Naive B cell (primary cell): ENCODE measurements around the gene FRK. TPM values are rescaled to one million over a fixed set of nuclear protein-coding genes. Genes with fewer than 3 reads are reported as not detected.

Source experiments
- ATAC-seq, 2 donors: fragments of 150-1000 bp; cut with Tn5 transposase; 2 replicates each; pipeline ENCODE4 v1.10.0; 2021; ENCODE audit warnings: low read depth in 2 of 2, mild to moderate bottlenecking in 2 of 2, moderate library complexity in 2 of 2
- DNase-seq: peaks from one replicate; pipeline ENCODE4 v3.0.0; 2022
- H3K27ac Mint-ChIP-seq, 6 donors: one replicate each; pipeline ENCODE4 v1.8.0; 2020 to 2022; ENCODE audit warnings: mild to moderate bottlenecking in 6 of 6, mixed read lengths in 6 of 6, moderate library complexity in 5 of 6, inconsistent platforms in 2 of 6
- H3K27me3 Mint-ChIP-seq, 3 donors: one replicate each; pipeline ENCODE4 v1.8.0; 2021 to 2022; ENCODE audit warnings: mixed read lengths in 3 of 3, mild to moderate bottlenecking in 1 of 3
- H3K36me3 Mint-ChIP-seq, 2 donors: one replicate each; pipeline ENCODE4 v1.8.0; 2020 to 2022; ENCODE audit warnings: mixed read lengths in 2 of 2, inconsistent platforms in 1 of 2, mild to moderate bottlenecking in 1 of 2
- H3K4me1 Mint-ChIP-seq, 3 donors: one replicate each; pipeline ENCODE4 v1.8.0; 2020 to 2022; ENCODE audit warnings: mixed read lengths in 3 of 3, inconsistent platforms in 1 of 3, mild to moderate bottlenecking in 1 of 3, moderate library complexity in 1 of 3
- H3K4me3 Mint-ChIP-seq, 8 donors: one replicate each; pipeline ENCODE4 v1.8.0; 2020 to 2022; ENCODE audit warnings: mild to moderate bottlenecking in 8 of 8, mixed read lengths in 8 of 8, moderate library complexity in 8 of 8, inconsistent platforms in 2 of 8
- H3K9me3 Mint-ChIP-seq, 7 donors: one replicate each; pipeline ENCODE4 v1.8.0; 2020 to 2022; ENCODE audit warnings: mixed read lengths in 7 of 7, mild to moderate bottlenecking in 5 of 7, inconsistent platforms in 2 of 7, moderate library complexity in 1 of 7
- polyA plus RNA-seq, 6 donors: library from polyadenylated mRNA; unstranded; fragments of 300-500 nt; fragmentation: Illumina TruSeq; gene quantifications; one replicate each; pipeline ENCODE4 v1.2.3, GENCODE V29; 2021; ENCODE audit warnings: low read depth in 6 of 6

Gene FRK
- polyA plus RNA-seq, 6 donors from 2014 or later, result not detected

DNA sequence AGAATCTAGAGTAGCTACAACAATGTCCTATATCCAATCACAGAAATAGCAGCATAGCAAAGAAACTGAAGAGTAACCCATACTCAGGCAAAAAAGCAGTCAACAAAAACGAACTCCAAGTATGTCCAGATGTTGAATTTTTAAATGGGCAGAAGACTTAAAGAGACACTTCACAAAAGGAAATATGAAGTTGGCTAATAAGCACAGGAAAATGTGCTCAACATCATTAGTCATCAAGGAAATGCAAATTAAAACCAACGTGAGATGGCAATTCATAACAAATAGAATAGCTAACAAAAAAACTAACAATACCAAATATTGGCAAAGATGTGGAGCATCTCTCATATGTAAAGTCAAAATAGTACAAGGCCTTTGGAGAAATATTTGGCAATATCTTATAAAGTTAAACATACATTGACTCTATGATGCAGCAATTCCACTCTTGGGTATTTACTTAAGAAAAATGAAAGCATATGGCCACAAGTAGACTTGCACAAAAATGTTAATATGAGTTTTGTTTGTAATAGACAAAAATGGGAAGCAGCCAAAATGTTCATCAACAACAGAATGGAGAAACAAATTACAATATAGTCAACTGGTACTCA is 37.7 kb downstream of the FRK start:
- ATAC-seq, result no peak

DNA sequence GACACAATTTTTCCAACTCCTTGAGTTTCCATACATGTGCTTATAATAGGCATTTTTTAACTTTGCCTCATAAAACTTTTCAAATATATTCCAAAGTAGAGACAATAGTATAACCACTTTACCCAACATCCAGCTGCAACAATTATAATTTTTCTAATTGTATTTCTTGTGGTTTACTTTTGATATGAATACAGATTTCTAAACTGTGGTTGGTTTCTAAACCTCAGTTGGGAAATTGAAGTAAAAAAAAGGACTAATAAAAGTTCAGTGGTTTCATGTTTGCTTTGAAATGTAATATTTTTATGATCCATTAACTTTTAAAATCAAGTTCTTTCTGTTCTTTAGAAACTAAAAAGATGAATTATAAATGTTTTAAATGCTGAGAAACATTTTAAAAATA is 40.0 kb downstream of the FRK start:
- Mint-ChIP-seq H3K36me3 (no peaks in the 10 kb centered on the region), H3K9me3 (no peaks in the 10 kb centered on the region), H3K27ac (no peak overlapping the region), H3K4me1 (peaks cover 34 to 44% (median 37%) of the 10 kb centered on the region in 3 donors), H3K4me3 (peak overlapping the region in 2 of 8 donors; percentile 21 to 22), H3K27me3 (no peaks in the 10 kb centered on the region)
- no peak for ATAC-seq
- no peak for DNase-seq

More for the DNA sequence above, 37.7 kb downstream of the FRK start:
- H3K4me1 Mint-ChIP-seq, result peaks cover 18 to 26% (median 19%) of the 10 kb centered on the region in 3 donors
- H3K27me3 Mint-ChIP-seq, result peaks cover 0 to 4% (median 0%) of the 10 kb centered on the region in 3 donors
- no peak overlapping the region for H3K27ac Mint-ChIP-seq
- no peaks in the 10 kb centered on the region for H3K36me3 Mint-ChIP-seq
- no peak for DNase-seq
- H3K4me3 Mint-ChIP-seq, result no peak overlapping the region
- H3K9me3 Mint-ChIP-seq, result no peaks in the 10 kb centered on the region

DNA sequence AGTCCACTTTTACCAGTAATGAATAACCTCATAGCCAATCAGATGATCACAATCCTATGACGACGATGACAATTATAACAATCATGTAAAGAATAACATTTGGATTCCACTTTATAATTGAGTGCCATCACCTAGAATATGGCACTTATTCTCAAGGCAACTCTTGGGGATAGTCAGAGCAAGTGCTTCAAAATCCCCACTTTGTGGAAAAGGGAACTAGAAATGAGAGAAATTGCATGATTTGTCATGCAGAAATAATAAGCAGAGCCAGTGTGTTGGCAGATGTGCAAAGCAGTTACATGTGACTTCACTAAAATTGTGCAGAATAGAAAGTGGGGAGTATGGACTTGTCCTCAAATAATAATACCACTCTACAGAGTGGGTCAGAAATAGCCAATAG is 41.3 kb downstream of the FRK start:
- Mint-ChIP-seq H3K4me1 (peaks cover 42 to 50% (median 45%) of the 10 kb centered on the region in 3 donors), H3K36me3 (no peaks in the 10 kb centered on the region), H3K27ac (peak overlapping the region; percentile 2 to 84 (median 60)), H3K4me3 (peak overlapping the region in 6 of 8 donors; percentile 1 to 64 (median 30)), H3K9me3 (no peaks in the 10 kb centered on the region), H3K27me3 (peaks cover 0 to 3% (median 0%) of the 10 kb centered on the region in 3 donors)
- DNase-seq (peak; percentile 62), ATAC-seq (peak; percentile 96 to 97)

- H3K27me3 Mint-ChIP-seq, result peaks cover 0 to 4% (median 0%) of the 10 kb centered on the region in 3 donors
- ATAC-seq (peak in 1 of 2 donors; percentile 5), DNase-seq (no peak)
- peaks cover 42 to 50% (median 45%) of the 10 kb centered on the region in 3 donors for H3K4me1 Mint-ChIP-seq
- no peaks in the 10 kb centered on the region for H3K9me3 Mint-ChIP-seq
- H3K4me3 Mint-ChIP-seq, result peak overlapping the region in 6 of 8 donors; percentile 1 to 64 (median 30)
- H3K27ac Mint-ChIP-seq, result peak overlapping the region; percentile 2 to 84 (median 60)
- no peaks in the 10 kb centered on the region for H3K36me3 Mint-ChIP-seq
Observed at GRCh38 chr6:116018976-116019375, 41.7 kb downstream of the FRK start.

DNA sequence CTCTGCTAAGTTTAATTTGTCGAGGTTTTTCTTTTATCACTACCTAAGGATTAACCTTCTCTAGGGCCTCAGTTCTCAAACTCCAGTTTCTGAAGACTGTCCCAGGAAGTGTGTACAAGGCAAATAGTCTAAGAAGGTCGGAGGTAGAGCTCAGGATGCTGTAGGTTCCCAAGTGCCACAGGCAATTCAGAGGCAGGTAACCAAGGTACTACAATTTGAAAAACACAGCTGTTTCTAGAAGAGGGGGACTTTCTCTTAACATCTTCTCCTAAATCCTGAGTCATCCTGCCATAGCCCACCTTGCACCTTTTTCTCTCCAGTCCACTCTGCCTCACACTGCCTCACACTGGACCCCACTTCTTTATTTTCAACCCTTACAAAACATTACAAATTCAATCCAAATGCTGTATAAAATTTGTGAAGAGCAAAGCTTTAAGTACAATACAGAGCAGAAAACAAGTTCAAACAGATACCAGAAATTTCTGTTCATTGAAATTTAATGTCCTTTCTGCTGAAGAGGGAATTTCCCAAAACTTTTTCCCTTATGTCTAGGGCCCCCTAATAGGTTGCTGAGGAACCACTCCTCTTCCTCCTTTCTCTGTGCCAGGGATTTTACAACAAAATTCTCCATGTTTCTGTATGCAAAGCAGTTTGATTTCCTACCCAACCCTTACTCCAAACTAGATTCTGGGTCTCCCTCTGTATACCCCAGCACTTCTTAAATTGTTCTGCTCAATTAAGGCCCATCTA is 43.0 kb downstream of the FRK start:
- peaks cover 0 to 7% (median 3%) of the 10 kb centered on the region in 3 donors for H3K27me3 Mint-ChIP-seq
- ATAC-seq (no peak), DNase-seq (no peak)
- no peaks in the 10 kb centered on the region for H3K36me3 Mint-ChIP-seq
- no peaks in the 10 kb centered on the region for H3K9me3 Mint-ChIP-seq
- peaks cover 42 to 50% (median 45%) of the 10 kb centered on the region in 3 donors for H3K4me1 Mint-ChIP-seq
- peak overlapping the region; percentile 16 to 91 (median 58) for H3K27ac Mint-ChIP-seq
- peak overlapping the region in 5 of 8 donors; percentile 30 to 84 (median 42) for H3K4me3 Mint-ChIP-seq

GRCh38 chr6:116016846-116017545 is 43.7 kb downstream of the FRK start:
- H3K27me3 Mint-ChIP-seq, result peaks cover 5 to 14% (median 8%) of the 10 kb centered on the region in 3 donors
- H3K4me3 Mint-ChIP-seq, result peak overlapping the region in 5 of 8 donors; percentile 31 to 84 (median 63)
- ATAC-seq, result no peak

GRCh38 chr6:116015983-116016382 is 44.7 kb downstream of the FRK start:
- Mint-ChIP-seq H3K36me3 (no peaks in the 10 kb centered on the region), H3K4me3 (peak overlapping the region in 2 of 8 donors; percentile 12), H3K4me1 (peaks cover 42 to 50% (median 45%) of the 10 kb centered on the region in 3 donors), H3K27ac (no peak overlapping the region), H3K27me3 (peaks cover 8 to 17% (median 9%) of the 10 kb centered on the region in 3 donors), H3K9me3 (no peaks in the 10 kb centered on the region)
- ATAC-seq (no peak), DNase-seq (no peak)

More at GRCh38 chr6:116016846-116017545, 43.7 kb downstream of the FRK start:
- Mint-ChIP-seq H3K9me3 (no peaks in the 10 kb centered on the region), H3K27ac (peak overlapping the region in 4 of 6 donors; percentile 53 to 82 (median 78)), H3K36me3 (no peaks in the 10 kb centered on the region), H3K4me1 (peaks cover 42 to 50% (median 45%) of the 10 kb centered on the region in 3 donors)
- DNase-seq, result no peak

DNA sequence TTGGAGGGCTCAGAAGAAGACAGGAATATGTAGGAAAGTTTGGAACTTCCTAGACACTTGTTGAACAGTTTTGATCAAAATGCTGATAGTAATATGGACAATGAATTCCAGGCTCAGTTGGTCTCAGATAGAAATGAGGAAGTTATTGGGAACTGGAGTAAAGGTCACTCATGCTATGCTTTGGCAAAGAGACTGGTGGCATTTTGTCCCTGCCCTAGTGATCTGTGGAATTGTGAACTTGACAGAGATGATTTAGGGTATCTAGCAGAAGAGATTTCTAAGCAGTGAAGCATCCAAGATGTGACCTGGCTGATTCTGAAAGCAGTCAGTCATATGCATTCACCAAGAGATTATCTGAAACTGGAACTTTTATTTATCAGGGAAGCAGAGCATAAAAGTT is 45.1 kb downstream of the FRK start:
- H3K4me1 Mint-ChIP-seq, result peaks cover 41 to 49% (median 44%) of the 10 kb centered on the region in 3 donors
- H3K36me3 Mint-ChIP-seq, result no peaks in the 10 kb centered on the region
- peaks cover 8 to 17% (median 9%) of the 10 kb centered on the region in 3 donors for H3K27me3 Mint-ChIP-seq
- peak overlapping the region in 1 of 6 donors; percentile 81 for H3K27ac Mint-ChIP-seq
- H3K9me3 Mint-ChIP-seq, result no peaks in the 10 kb centered on the region
- H3K4me3 Mint-ChIP-seq, result no peak overlapping the region
- no peak for DNase-seq
- ATAC-seq, result no peak

DNA sequence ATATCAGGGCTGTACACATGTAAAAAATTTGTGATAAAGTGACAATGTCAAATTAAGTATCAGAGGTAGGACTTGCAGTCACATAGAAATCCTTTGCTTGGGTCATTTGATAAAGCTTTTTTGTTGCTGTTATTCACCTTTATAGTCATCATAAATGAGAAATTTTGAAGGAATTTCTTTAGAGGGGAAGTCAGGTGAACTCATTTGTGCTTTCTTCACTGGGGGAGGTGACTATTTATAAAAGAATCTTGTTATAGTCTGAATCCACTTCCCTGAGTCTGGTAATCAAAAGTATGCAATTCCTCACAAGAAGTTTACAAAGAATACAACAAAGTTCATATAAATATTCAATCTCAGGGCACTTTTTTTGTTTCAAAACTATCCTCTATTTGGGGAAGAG is 47.7 kb downstream of the FRK start:
- no peak overlapping the region for H3K4me3 Mint-ChIP-seq
- peaks cover 8 to 17% (median 9%) of the 10 kb centered on the region in 3 donors for H3K27me3 Mint-ChIP-seq
- no peak for ATAC-seq
- H3K27ac Mint-ChIP-seq, result no peak overlapping the region
- DNase-seq, result no peak
- H3K9me3 Mint-ChIP-seq, result no peaks in the 10 kb centered on the region
- peaks cover 24 to 36% (median 32%) of the 10 kb centered on the region in 3 donors for H3K4me1 Mint-ChIP-seq
- H3K36me3 Mint-ChIP-seq, result no peaks in the 10 kb centered on the region

DNA sequence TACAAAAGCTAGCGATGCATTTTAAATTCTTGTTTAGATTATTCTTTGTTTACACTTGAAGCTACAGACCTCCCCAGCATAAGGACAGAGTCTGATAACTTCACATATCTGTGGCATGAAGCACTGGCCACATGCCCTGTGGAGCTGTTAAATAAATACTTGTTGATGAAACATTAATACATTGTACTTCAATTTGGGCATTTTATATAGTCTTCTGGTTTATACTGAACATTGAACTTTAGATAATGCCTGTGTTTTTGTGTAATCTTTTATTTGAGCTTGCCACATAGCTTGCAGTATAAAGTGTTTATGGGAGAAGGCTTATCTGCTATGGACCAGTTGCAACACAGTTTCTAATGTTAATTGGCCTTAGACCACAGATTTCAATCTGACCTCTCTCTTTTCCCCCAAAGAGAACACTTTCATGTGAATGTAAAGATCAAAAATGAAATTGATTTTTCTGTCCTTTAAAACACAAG is 48.2 kb downstream of the FRK start:
- Mint-ChIP-seq H3K27me3 (peaks cover 8 to 17% (median 9%) of the 10 kb centered on the region in 3 donors), H3K27ac (no peak overlapping the region), H3K4me3 (no peak overlapping the region), H3K9me3 (no peaks in the 10 kb centered on the region), H3K36me3 (no peaks in the 10 kb centered on the region), H3K4me1 (peaks cover 19 to 32% (median 28%) of the 10 kb centered on the region in 3 donors)
- ATAC-seq (no peak), DNase-seq (no peak)

DNA sequence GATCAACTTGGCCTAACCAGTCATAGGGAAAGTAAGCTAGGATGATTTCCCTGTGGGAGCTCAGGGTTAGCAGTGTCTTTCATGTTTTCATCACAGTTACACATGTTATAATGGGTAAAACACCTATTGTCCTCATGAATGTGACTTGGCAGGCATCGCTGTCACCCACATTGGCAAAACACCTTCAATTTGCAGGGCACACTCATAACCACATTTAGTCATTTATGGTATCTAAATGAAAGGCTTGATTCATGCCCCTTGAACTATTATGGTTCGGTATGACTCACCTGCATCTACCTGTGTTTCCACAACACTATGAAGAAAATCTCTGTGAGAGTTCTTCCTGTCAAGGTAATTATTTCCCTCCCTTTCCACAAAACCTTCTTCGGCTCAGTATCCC is 49.2 kb downstream of the FRK start:
- no peak for DNase-seq
- Mint-ChIP-seq H3K36me3 (no peaks in the 10 kb centered on the region), H3K27me3 (peaks cover 8 to 17% (median 9%) of the 10 kb centered on the region in 3 donors), H3K4me3 (no peak overlapping the region), H3K4me1 (peaks cover 9 to 22% (median 18%) of the 10 kb centered on the region in 3 donors), H3K9me3 (no peaks in the 10 kb centered on the region), H3K27ac (no peak overlapping the region)
- no peak for ATAC-seq

DNA sequence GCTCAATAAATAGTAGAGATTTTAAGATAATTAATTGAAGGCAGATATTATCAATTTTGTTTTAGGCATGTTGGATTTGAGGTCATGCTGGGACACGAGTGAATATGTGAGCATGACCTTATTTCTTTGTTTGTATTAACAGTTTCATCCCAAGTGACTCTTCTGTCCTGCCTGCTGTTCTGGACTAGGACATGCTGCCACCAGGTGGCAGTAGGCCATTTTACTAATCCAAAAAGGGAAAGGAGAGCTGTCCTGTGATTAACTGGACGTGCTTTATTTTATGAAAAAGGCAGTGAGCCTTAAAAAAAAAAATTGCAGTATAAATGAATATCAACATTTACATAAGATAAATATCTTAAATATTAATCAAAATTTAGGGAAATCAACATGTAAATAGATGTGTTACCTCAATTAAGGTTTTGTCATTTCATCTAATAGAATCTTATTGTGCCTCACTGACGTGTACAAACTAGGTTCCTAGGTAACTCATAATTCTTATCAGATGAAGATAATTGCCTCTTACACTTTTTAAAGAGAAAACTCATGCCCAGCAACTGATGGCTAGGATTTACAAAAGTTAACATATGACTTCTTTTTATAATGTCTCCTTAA is 49.8 kb downstream of the FRK start:
- peak; percentile 44 for DNase-seq
- Mint-ChIP-seq H3K27ac (no peak overlapping the region), H3K4me3 (no peak overlapping the region), H3K36me3 (no peaks in the 10 kb centered on the region), H3K27me3 (peaks cover 8 to 17% (median 9%) of the 10 kb centered on the region in 3 donors), H3K9me3 (no peaks in the 10 kb centered on the region), H3K4me1 (peaks cover 8 to 16% (median 15%) of the 10 kb centered on the region in 3 donors)
- peak; percentile 49 to 67 for ATAC-seq

- ATAC-seq (no peak), DNase-seq (no peak)
- H3K36me3 Mint-ChIP-seq, result no peaks in the 10 kb centered on the region
- no peaks in the 10 kb centered on the region for H3K9me3 Mint-ChIP-seq
- H3K4me1 Mint-ChIP-seq, result peaks cover 4 to 11% (median 11%) of the 10 kb centered on the region in 3 donors
- peaks cover 8 to 17% (median 9%) of the 10 kb centered on the region in 3 donors for H3K27me3 Mint-ChIP-seq
- H3K27ac Mint-ChIP-seq, result no peak overlapping the region
- H3K4me3 Mint-ChIP-seq, result no peak overlapping the region
Observed at GRCh38 chr6:116010386-116010785, 50.3 kb downstream of the FRK start.
